UCSD-AML1 (cell line): ENCODE measurements around the gene ZXDC.

Experiments
- DNase-seq: peaks from one replicate; lab custom pipeline; 2025; ENCODE audit not compliant: unreplicated experiment; lab: John Stamatoyannopoulos, UW

ZXDC gene

DNA sequence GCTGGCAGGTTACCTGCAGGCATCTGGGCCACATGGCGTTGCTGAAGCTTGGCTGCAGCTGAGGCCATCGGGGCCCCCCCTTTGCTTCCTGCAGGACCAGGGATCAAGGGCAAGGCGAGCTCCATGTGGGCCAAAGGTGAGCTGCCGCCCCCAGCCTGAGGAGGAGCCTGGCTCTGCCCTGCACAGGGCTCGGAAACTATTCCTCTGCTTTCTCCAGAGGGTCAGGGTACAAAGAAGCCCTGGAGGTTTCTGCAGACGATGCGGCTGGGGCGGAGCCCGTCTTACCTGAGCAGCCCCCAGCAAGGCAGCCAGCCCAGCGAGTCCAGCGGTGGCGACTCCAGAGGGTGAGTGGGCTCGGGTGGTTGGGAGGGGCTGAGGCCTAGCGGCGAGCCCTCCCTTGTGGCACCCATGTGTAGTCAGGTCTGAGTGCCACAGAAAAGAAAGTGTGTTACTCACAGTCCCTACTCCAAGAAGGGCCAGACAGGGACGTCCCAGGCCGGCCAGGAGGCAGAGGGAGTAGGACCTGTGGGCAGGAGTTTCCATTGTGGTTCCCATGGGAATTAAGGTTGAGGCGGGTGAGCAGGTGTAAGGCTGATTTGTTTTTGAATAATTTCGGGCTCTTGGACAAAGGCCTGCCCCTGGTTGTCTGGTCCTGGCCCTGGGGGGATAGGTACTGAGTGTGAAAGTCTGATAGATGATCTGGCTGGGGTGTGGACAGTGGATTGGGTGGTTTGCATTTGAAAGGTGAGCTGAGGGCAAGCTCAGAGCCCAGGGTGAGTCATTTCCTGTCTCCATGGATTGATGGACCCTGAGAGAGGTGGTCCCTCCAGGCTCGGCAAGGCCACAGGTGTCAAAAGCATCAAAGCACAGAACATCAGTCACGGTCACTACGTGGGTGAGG is 55.6 kb downstream of the ZXDC start:
- no peak for DNase-seq

DNA sequence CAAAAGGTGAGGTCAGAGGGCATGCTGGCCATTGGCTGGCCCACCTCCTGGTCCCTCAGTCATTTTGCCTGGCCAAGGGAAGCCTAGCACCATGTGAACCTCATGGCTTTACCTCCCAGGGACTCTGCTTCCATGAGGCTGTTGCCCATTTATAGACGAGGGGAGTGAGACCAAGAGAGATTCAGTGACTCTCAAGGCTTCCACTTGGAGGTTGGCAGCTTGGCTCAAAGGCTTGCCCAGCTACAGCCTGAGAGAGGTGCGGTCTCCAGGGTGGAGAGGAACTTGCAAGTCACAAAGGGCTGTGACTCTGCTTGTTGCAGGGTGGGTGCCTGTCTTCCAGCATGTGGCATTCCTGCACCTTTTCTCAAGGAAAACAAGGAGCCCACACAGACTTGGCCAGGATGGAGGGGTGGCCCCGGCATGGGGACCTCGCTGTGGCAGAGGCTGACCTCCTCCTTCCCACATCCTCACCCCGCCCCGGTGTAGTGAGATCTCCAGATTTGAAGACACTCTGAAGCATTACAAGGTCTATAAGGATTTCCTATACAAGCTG is 56.5 kb downstream of the ZXDC start:
- no peak for DNase-seq

DNA sequence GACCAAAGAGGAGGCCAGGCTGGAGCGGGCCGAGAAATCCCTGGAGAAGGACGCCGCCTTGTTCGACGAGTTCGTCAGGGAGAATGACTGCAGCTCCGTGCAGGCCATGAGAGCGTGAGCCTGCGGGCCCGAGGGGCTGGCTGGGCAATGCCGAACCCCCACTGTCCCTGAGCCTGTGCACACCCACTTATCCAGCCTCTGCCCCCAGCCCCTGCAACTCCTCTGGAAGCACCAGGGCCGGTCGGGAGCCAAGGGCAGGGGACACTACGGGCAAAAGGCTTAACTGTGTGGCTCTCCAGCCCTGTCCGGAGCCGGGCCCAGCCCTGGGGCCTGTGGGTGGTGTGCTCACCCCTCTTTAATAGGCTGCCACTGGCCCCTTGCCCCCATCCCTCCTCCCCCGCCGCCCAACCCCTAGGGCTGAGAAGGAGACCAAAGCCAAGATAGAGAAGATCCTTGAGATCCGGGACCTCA is 57.0 kb downstream of the ZXDC start:
- DNase-seq = no peak

DNA sequence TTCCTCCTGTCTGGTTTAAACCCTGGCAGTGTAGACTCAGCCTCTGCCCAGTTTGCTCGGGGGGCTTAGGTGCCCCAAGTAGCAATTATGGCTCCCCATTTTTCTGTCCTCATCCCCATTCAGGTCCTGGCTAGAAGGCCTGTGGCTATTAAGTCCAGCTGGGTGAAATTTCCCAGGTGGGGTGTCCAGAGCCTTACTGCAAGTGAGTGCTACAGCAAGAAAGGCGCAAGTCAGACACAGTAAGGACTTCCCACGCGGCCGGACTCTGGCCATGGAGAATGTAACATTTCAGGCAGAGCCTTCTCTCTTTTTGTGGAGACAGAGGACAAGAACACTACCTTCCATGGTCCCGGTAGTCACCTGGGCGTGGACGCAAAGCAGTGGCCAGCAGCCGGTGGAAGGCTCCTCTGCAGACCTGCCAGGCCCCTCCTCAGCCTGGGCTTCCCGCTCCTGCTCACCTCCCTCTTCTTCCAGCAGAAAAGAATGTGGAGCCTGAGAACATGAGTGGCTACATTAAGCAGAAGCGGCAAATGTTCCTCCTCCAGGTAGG is 57.6 kb downstream of the ZXDC start:
- no peak for DNase-seq

DNA sequence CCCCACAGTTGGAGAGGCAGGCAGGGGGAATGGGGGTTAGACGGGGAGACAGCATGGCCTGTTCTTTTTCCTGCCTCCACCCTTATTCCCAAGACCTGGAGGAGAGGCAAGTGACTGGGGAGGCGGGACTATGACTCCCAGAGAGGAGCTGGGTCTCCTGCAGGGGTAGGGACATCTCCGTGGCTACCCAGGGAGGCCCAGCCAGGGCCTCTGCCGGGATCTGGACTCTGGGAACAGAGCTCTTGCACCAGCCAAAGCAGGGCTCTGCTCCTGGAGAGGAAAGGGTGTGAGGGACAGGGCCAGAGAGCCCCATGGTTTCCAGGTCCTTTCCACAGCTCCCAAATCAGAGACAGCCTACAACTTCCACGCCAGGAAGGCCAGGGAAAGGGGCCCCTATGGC is 58.2 kb downstream of the ZXDC start:
- no peak for DNase-seq

DNA sequence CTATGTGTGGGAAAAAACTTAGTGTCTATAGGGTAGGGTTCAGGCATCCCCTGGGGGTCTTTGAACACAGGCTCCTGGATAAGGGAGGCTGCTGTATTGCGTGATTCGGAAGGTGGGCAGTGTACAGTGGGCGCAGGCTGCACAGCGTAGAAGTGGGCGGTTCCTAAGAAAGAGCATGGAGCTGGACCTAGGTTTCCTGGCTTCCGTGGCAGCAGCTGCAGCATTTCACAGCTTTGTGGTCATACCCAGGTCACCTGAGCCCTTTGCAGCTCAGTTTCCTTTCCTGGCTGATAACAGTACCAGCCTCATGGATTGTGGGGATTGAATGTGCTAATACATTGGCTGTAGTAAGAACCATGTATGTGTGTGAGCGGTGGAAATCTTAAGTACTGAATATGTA is 58.7 kb downstream of the ZXDC start:
- DNase-seq = no peak

DNA sequence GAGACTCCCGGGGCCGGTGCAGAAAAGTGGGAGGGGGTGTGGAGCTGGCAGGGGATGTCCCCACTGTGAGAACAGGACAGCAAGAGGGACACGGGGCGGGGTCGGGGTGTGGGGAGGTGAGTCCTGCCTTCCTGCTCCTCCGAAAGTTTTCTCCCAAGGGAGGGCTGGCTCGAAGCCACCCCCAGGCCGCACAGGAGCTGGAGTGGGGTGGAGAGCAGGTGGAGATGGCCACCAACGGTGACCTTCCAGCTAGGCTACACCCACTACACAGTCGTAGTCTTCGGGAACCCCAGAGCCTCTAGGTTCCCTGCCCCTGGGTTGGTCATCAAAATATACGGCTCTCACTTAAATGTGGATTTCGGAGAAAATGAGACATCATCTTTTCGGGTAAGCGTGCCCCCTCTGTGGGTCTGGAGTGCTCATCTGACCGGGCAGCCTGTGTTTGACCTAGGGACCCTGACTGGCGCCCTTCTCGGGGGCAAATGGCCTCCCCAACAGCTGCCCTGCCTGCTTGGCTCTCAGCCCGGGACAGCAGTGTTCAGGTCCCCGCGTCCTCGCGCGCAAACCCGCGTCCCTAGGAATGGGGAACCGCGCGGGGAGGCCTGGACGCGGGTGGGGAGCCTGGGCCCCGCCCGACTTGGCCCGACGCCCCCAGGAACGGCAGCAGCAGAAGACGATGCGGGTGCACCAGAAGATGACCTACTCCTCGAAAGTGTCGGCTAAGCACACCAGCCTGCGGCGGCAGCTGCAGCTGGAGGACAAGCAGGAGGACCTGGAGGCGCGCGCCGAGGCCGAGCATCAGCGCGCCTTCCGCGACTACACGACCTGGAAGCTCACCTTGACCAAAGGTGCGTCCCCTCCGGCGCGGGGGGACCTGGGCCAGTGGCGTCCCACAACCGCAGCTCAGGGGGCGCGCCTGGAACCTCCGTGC is 59.8 kb downstream of the ZXDC start:
- DNase-seq = no peak

DNA sequence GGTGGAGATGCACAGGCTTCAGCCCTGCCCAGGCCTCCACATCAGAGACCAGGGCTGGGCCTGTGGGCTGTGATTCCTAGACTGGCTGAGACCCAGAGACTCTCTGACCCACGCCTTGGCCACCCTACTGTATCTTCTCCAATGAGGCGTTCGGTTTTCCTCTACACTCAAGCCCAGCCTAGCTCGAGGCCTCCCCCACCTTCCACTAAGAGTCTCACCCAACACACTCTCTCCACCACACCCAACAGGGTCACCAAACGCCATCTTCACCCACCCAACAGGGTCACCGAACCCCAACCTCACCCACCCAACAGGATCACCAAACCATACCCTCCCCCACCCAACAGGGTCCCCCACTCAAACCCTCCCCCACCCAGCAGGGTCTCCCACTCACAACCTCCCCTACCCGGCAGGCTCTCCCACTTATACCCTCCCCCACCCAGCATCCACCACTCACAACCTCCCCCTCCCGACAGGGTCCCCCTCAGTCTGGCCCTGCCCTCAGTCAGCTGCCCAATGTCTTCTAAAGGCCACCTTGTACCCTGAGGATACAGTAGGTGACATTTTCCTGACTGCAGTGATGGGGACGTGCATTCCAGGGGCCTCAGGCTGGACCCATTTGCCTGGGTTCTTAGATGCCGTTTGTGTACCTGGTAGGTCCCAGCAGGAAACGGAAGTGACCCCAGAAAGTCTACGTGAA is 60.6 kb downstream of the ZXDC start:
- no peak for DNase-seq

DNA sequence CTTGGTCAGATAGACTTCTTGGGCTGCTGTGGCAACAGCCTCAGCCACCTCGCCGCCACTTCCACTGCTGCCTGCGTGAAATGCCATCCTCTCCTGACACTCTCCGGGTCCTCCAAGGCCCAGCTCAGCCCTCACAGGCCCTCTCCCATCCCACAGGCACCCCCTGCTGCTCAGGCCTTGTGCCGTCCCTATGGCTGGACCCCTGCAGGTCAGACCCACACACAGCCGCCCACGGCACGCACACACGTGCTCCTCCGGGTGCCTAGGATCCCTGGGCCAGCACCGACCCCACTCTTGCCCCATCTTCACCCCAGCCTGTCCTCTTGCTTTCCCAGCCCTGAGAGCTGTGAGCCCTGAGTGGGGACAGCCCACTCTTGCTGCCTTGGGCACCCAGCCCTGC is 61.3 kb downstream of the ZXDC start:
- DNase-seq = no peak

DNA sequence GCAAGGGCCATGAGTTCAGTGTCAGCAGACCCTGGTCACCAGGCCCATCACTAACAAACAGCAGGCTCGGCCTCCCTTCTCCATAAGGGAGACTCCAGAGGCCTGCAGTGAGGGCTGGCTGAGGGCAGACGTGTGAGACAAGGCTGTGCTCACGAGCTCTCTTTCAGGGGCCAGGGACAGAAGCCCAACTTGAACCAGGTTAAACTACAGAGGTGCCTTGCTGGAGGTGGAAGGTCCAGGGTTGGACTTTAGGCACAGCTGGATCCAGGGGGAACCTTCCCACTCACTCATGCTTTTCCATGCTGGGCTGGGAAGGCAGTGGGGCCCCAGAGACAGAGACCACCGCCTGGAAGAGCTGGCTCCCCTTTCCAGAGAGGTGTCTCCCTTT is 62.0 kb downstream of the ZXDC start:
- no peak for DNase-seq

DNA sequence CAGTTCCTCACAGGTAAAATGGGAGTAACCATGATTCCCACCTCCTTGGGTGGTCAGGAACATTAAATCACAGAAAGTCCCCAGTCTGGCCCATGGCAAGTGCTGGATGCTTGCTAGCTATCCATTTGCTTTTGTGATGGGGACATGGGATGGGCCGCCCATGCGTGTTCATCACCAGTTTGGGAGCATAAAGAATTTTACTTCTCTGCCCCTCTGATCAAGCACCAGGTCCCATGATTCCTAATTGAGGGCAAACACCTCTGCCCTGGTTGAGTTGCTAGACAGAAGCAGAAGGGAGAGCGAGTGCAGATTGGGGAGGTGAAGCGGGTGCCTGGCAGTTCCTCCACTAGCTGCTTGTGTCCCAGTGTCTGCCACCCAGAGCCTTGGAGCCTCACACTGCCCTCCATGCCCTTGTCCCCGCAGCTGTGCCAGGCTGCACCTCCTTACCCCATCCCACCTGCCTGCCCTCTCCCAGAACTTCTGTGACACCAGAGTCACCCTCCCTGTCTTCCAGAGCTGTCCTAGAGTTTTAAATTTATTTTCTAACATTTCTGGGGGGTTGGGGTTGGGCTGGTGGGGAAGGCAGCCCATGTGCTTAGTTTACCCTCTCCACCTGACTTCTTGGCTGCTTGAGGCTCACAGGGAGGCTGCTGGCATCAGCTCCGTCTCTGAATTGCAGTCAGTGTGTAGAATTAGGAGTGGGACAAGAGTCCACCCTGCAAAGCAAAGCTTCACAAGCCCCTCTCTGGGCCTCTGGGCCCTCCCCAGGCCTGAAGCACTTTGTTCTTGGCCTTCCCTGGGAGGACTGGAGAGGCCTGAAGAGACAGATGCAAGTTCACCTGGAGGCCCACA is 62.6 kb downstream of the ZXDC start:
- DNase-seq = no peak

DNA sequence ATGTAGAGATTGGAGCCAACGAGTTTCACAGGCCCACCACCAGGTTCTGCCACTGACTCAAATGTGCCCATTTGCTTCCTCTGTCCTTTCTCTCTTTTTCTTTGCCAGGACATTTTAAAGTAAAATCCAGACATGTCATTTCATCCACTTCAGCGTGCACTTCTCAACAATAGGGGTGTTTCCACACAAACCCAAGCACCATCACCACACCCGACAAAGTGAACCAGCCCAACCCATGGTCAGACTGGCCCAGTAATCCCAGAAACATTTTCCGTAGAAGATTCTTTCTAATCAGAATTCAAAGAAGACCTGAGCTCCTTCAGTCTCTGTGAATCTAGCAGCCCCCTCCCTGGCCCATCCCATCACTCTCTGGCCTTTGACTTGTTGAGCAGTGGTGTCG is 67.6 kb downstream of the ZXDC start:
- no peak for DNase-seq

DNA sequence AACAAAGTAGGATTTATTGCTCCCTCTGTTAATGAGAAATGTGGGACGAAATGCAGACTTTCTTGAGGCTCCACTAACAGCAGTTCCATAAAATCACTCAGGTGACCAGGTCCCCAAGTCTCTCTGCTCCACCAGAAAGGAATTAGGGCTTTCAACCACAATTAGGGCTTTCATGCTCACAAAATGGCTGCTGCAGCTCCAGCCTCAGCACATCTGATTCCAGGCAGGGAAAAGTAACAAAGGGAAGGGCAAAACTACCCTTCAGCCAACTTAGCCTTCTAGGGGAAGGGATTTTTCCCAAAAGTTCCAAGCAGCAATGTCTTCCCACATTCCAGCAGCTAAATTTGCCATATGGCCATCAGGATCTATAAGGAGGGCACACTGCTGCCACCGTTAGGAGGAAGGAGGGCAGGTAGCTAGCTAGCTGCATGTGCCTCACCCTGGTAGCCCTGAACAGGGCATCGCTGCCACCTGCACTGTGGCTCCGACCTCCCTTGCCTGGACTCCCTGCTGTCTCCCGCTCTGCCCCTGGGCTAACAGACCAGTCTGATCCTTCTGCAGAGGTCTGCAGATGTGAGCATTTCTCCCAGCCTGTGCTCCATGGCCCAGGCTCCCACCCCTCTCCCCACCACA is 68.2 kb downstream of the ZXDC start:
- DNase-seq = no peak

DNA sequence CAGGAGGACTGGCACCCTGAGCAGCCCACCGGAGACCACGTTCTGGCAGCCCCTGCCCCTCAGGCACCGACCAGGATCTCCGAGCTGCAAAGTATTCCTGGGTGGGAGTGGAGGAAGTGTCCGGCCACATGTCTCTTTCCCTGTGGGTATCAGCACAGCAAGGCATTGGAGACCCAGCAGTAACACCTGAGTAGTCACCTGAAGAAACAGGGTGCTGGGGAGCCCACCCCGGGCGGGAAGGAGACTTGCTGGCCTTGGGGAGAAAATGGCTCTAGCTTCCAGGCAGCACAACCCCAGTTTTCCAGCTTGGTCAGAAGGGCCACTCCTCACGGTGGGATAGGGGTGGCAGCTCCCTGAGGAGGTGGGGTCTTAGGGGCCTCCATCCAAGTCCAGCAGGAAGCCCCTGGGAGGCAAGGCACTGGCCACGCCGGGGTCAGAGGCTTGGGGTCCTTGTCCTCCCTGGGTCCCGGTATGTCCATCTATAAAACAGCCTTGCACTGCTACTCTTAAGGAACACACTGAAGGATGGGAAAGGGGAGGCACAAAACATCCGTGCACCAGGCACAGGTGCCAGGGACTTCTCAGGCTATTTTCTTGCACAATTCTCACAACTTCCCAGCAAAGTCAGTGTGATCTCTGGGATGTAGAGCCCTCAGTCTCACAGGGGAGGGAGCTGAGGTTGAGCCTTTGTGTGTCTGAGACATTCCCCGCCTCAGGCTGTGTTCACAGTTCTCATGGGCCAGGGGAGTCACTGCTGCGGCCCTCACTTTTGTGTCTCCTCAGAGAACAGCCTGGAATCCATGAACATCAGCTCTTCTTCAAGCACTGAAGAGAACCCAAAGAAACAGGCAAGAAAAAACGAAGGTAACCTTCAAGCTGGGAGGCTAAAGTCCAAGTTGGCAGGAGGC is 69.0 kb downstream of the ZXDC start:
- no peak for DNase-seq

DNA sequence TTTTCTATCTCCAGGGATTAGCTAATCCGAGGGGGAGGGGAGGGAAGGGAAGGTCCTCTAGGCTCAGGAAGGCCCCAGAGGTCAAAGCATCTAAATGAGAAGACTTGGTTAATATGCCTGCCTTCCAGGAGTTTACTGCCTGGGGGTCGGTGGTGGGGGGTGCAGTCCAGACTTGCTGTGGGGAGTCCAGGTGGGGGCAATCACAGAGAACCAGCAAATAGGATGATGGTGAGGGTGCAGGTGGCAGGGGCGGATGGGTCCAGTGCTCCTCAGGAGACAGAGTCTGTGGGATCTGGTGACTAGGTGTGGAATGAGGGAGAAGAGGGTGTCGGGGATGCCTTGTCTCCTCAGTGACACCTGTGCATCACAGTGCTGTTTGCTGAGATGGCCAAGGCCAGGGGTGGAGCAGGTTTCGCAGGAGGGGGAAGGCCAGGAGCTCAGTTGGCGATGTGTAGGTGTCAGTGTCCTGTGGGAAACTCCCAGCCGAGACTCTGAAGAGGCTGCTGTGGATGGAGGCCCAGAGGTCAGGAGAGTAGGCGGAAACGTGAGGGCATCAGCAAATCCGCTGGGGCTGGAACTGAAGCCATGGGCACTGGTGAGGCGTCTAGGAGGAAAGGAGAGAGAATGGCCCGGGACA is 72.9 kb downstream of the ZXDC start:
- no peak for DNase-seq

DNA sequence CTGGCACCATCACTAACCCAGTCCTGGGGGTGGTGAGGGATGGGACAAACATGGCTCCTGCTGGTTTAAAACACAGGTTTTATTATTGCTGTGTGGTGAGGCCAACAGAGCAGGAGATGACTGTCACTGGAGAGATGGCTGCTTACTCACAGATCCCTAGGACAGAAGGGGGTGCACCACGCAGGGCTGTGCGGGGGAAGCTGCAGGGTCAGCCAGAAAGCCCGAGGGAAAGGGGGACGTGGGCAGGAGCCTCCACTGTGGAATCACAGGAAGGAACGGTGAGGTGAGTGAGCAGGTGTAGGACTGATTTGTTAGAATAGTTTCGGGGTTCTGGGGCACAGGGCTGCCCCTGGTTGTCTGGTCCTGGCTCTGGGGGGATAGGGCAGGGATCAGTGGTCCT is 73.5 kb downstream of the ZXDC start:
- no peak for DNase-seq

DNA sequence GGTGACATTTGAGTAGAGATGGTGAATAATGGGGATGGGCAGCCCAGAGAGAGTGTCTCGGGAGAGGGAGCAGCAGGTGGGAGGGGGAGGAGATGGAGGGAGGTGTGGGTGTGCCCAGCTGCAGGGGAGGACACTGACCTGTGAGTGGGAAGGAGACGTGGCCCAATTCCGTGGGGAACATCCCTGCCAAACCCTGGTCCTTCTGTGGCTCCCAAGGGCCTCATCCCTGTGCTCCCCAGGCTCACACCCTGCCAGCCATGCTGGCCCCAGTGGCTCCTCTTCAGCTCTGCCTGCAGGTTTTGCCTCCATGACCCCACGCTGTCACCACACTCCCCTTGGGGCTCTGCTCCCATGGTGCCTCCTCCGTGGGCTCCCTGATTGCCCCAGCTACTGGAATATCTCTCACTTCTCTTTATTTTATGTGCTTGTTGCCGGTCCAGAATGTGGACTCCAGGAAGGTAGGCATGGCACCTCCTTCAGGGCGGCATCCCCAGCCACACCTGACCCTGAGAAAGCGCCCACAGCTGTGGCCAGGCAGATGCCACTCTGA is 74.0 kb downstream of the ZXDC start:
- no peak for DNase-seq

DNA sequence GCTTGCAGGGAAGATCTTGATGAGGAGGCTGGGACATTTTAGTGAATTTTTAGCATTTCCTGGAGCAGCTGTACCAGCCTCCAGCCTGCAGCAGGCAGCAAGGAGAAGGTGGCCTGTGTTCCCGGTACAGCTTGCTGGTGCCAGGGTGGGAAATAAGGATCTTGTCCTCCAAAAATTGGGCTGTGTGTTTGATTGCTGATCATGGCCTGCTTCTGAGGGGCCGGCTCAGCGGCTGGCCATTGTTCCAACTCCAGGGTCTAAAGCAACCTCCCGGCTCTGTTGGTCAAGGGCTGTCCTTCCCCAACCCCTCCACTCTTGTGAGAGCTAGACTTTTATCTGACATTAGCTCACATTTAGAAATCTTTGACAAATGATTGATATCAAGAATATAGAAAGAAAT is 75.9 kb downstream of the ZXDC start:
- DNase-seq = no peak
